Left colon (tissue), 2 donors: Measurements from ENCODE around the gene IQSEC3. TPM values are rescaled to one million over a fixed set of nuclear protein-coding genes. Genes with fewer than 3 reads are reported as not detected.
A peak's percentile ranks its signal among the peaks of the same experiment; 100 is the strongest.

ENCODE experiments used
- ATAC-seq: fragments of 200-7000 bp; cut with Tn5 transposase; one replicate; pipeline ENCODE4 v1.9.1; 2020; ENCODE audit warnings: mild to moderate bottlenecking, moderate library complexity
- DNase-seq, 2 donors: peaks; one replicate each; pipeline ENCODE4 v3.0.0-alpha.2; 2020
- intact Hi-C, 2 donors: fragments of 100-400 bp; cut with DNase I in 1 of 2; cut with micrococcal nuclease in 1 of 2; formaldehyde crosslinking; loops; one replicate each; pipeline versions ENCODE4 v1.11.2 to v1.14.0; 2022; cut with DNase I, micrococcal nuclease
- total RNA-seq, 2 donors: library from RNA; stranded (reverse); fragmentation: NEBNext Ultra II Directional; extraction: Animal tissue kit (Norgen Biotek cat#: 25700); gene quantifications; one replicate each; pipeline ENCODE4 v1.2.1, GENCODE V29; 2021
- donor health status: DM: no; HTN: no; CAD: no.
- donor health status: DM: yes; HTN: yes; CAD: no.

Gene IQSEC3
- total RNA-seq, 2 donors from 2014 or later, result 0.03 to 0.98 TPM

DNA sequence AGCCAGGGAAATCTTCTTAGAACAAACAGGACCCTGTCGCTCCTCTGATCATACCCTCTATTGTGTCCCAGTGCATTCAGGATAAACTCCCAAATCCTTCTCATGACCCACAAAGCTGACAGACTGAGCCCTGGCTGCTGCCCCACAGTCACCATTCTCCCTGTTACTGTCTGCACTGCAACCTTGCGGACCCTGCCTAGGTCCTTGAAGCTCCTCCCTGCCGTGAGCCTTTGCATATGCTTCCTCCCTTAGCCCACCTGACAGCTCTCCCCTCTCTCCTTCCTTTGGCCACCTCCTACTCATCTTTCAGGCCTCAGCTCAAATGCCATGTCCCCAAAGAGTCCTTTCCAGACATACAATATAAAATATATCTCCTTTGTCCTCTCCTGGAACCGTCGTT lies 85.0 kb downstream of the IQSEC3 start:
- DNase-seq, result no peak
- intact Hi-C loops, result no loop called here
- no peak for ATAC-seq

DNA sequence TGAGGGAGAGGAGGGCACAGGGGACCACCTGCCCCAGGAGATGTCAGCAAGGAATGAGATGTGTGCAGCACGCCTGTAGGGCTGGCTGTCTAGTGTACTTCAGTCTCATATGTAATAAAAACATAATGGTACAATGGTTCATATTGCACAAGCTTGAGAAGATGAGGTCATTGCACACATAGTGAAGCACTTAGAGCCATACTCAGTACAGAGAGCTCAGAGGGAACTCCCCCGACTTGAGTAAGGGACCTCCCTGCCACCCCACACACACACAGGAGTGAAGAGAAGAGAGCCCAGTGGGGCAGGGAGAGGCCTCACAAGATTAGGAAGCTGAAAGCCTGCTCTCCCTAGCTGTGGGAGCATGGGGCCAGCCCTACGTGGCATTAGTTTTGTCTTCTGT lies 85.9 kb downstream of the IQSEC3 start:
- DNase-seq (no peak), ATAC-seq (peak; percentile 65)
- intact Hi-C loops, result no loop called here

DNA sequence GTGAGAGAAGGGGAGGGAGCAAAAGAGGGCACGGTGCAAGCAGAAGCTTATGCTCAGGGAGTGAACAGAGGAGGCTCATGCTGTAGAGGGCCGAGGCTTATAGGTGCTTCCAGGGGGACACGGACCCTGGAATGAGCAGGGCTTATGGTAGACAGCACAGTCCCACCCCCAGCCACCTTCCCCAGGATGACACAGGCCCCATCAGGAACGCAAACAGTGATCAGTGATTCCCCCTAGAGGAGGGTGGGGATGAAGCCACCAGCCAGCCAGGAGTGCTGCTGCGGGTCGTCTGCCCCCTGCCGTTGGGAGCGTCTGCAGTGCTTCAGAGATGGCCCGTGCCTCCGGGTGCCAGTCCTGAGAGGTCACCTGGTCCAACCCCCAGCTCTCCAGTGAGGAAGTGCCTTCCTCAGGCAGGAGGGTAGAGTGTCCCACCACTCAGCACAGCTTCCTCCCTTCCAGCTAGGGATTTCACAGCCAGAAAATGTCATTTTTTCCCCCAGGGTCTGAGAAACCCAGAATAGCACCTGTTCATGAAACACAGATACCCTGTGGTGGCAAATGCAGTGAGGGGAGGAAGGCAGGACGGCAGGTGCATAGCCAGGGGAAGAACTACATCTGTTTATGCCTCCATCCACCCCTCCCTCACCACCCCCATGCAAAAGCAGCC lies 86.6 kb downstream of the IQSEC3 start:
- ATAC-seq, result peak; percentile 94
- intact Hi-C loops, result no loop called here
- peak; percentile 70 to 81 for DNase-seq

DNA sequence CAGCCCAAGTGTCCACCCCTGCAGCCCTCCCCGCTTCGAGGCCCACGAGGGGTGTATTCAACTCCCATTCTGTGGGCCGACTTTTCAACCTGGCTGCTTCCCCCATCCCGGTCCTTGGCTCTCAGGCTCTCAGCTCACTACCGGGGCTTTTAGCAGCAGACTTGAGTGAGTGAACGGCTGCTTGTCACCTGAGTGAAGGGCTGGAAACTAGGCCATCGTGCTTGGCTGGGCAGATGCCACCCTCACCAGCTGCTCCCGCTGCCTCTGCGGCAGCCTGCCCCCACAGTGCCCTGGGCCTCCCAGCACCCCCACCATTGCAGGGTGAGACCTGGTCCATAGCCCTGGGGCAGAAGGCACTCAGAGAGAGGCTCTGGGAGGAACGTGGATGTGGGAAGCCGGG lies 87.5 kb downstream of the IQSEC3 start:
- intact Hi-C loops, result no loop called here
- ATAC-seq (no peak), DNase-seq (no peak)

DNA sequence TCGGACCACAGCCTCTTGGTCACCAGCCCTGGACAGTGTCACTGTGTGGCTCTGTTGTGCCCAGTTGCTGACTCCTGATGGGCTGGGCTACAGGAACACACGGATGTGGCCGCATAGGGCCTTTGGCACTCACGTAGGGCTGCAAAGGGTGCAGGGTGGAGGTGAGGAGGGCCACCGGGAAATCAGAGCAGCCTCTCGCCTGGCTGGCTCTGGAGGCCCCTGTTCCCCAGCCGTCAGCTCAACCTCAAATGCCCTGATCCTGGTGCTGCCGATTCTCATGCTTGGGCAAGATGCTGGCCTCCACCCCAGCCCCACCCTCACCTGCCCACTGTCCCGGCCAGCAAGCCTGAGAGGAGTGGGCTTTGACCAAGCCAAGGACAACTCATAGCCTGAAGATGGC lies 88.4 kb downstream of the IQSEC3 start:
- intact Hi-C loops, result no loop called here
- DNase-seq, result no peak
- no peak for ATAC-seq

DNA sequence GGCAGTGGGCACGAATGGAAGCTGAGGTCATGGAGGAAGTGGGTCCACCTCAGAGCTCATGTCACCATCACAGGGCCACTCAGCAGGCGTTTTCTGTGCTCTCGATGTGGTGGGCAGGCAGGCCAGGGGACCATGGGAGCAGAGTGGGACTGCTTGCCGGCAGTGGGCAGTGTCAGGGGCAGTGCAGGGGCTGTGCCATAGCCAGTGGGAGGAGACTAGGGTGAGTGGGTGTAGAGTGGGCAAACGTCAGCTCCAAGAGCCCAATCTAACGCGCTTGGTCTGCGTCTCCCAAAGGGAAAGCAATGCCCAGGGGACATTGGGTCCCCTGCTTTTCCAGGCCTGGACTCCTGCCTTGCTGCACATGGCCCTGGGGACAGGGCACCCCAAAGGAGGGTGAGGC lies 89.1 kb downstream of the IQSEC3 start:
- intact Hi-C loops, result no loop called here
- DNase-seq, result no peak

DNA sequence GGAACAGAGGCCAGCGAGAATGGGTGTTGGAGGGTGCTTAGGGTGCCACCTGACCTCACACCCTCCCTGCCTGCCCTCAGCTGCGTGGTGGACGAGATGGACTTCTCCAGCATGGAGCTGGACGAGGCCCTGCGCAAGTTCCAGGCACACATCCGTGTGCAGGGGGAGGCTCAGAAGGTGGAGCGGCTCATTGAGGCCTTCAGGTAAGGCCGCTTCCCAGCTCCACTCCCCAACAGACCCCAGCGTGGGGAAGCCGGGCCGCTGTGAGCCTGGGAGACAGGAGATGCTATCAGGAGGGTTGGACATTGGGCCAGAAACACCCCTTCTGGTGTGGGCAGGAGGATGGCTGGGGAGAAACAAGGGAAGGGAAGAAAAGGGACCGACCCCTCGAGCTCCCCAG lies 90.4 kb downstream of the IQSEC3 start:
- ATAC-seq (no peak), DNase-seq (no peak)
- intact Hi-C loops, result no loop called here

More for the DNA sequence above, 89.1 kb downstream of the IQSEC3 start:
- no peak for ATAC-seq

DNA sequence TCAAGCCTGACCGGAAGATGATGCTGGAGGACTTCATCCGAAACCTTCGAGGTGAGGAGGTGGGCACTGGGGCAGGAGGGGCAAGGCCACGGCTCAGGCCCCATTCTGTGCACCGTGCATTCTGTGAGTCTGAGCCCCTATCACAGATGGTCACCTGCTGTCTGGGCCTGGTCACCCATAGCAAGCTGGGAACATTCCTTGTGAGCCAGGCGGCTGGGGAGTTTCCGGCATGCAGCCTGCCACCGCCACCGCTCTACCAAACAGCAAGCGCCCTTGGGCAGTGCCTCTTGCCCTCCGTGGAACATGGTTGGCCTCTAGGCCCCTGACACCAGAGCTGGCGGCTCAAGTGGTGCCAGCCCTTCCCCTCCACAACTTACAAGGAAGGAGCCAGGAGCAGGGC lies 91.1 kb downstream of the IQSEC3 start:
- intact Hi-C loops, result no loop called here
- ATAC-seq (no peak), DNase-seq (no peak)

DNA sequence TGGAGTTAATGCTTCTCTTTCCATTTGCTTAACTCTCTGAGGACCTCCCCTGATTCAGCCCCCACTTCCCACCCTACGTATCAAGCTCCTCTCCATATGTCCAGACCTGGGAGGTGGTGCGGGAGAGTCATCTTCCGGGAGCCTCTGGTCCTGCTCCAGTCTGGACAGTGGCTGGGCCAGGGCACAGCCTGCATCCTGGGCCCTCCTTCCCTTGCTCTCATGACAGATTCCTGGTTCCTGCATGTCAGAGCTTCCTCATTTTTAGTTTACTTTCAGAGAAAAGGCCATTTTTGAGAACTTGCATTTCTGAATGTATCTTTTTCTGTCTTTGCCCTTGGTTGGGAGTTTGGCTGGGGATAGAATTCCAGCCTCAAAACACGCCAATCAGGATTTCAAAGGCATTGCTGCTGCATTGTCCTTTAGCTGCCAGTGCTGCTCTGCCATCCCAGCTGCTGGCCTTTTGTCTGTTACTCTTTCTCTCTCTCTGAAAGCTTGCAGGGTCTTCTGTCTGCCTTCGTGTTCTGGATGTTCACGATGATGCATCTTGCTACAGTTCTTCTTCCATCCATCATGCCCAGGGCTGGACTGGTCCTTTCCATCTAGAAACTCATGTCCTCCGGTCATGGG lies 92.7 kb downstream of the IQSEC3 start:
- ATAC-seq (no peak), DNase-seq (no peak)
- intact Hi-C loops, result no loop called here

DNA sequence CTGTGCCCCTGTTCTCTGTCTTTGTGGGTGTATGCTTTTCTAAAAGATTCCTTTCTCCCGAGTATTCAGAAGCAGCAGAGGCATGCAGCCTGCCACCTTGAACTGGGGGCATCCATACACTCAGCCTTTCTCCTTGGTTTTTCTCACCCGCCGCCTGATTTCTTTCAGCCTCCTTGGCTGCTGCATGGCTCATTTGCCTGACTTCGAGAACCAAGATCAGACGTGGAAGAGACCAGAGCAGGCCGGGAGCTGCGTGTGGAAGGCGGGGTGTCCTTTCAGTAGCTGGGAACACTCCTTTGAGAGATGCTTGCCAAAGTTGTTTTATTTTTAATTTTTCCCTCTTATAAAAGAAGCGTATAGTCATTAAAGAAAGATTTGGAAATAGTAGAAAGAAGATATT lies 94.3 kb downstream of the IQSEC3 start:
- DNase-seq (no peak), ATAC-seq (no peak)
- intact Hi-C loops, result no loop called here

DNA sequence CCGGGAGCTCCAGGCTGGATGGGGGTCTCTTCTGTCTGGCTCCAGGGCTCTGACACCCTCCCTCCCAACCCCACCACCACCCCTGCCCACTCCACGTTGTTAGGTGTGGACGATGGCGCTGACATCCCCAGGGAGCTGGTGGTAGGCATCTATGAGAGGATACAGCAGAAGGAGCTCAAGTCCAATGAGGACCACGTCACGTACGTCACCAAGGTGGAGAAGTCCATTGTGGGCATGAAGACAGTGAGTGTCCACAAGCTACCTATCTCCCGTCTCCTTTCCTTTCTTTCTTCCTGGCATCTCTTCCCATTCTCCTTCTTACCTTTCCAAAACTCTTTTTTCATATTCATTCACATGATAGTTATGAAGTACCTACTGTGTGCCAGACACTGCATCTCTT lies 95.3 kb downstream of the IQSEC3 start:
- intact Hi-C loops, result no loop called here
- ATAC-seq, result no peak
- no peak for DNase-seq

DNA sequence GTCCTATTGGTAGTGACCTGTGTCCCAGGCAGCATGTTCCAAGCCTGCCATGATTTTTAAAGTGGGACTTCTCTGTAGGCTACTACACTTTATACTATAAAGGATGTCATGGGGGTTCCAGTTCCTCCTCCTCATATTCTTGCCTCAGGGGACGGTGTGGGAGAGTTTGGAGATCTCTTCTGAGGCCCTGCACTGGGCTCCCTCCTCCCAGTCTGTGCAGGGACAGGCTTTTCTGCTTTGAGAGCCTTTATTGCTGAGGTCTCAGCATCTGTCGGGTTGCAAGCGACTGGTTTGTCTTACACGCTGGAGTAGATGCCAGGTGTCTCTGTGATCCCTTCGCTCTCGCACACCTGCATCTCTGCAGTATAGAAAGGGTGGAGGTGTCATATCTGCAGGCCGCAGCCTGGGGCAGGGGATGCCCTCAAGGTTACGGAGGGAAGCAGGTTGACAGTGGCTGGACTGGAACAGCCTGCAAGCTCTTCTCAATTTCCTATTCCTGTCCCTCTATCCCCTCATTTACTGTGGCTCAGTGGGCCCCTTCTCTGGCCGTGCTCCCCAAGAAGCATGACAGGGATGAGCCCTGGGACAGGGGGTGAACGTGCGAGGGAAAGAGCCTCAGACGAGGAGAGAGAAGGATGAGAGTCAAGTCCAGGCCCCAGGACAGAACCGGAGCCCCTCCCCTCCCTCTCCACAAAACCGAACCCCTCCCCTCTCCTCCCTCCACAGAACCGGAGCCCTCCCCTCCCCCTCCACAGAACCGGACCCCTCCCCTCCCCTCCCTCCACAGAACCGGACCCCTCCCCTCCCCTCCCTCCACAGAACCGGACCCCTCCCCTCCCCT lies 96.1 kb downstream of the IQSEC3 start:
- DNase-seq, result no peak
- no peak for ATAC-seq
- intact Hi-C loops, result no loop called here

DNA sequence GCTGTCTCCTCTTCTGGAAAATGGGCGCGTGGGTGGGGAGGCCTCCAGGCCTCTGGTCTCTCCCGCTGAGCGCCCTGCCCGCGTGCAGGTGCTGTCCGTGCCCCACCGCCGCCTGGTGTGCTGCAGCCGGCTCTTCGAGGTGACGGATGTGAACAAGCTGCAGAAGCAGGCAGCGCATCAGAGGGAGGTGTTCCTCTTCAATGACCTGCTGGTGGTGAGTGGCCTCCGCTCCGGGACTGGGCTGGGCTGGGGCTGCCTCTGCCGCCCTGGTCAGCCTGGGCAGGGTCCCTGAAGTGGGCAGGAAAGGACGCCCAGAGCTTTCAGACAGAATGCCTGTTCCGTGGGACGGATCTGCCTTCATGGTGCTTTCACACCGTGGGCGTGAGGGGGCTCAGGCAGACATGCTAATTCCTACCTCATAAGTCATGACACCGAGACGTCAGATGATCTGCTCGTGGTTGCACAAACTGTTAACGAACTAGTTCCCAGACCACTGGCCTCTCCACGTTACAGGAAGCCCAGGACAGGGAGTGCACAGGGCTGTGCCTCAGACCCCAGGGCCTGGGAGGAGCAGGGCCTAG lies 96.9 kb downstream of the IQSEC3 start:
- DNase-seq, result no peak
- no peak for ATAC-seq
- intact Hi-C loops, result no loop called here

DNA sequence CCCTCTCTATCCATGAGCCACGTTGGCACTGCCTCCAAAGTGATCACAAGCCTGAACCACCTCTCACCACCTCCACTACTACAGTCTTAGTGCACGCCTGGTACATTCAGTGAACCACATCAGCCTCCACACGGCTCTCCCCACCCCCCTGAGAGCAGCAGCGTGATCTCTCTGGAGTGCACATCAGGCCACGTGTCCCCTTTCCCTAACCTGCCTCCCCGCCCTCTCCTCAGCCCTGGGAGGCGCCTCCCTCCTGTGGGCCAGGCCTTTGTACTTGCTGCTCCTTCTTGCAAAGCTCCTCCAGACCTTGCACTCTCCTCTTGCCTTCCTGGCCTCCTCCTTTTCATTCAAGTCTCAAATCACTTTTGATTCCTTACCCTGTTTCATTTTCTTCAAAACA lies 97.6 kb downstream of the IQSEC3 start:
- intact Hi-C loops, result no loop called here
- ATAC-seq, result peak; percentile 56

DNA sequence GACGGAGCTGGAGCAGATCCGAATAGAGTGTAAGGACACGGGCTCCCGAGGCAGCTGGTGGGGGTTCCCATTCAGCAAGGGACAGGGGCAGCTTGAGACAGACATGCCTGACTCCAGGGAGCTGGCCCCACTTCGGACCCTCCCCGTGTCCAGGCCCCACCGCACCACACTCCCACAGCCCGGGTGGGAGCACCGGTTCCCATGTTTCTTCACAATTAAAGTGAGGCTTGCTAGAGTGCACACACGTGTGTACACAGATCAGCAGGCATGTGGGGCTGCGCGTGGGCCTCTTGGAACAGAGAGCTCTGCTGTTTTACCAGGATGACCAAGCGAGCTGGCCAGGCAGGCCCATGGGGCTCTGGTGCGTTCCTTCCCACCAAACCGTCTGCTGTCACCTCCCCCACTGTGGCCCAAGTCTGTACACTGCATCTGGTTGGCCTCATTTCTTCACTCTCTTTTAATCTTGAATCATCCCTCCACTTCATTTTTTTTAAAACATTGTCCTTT lies 99.3 kb downstream of the IQSEC3 start:
- DNase-seq (no peak), ATAC-seq (no peak)
- intact Hi-C loops, result no loop called here

More for the DNA sequence above, 97.6 kb downstream of the IQSEC3 start:
- DNase-seq, result no peak

DNA sequence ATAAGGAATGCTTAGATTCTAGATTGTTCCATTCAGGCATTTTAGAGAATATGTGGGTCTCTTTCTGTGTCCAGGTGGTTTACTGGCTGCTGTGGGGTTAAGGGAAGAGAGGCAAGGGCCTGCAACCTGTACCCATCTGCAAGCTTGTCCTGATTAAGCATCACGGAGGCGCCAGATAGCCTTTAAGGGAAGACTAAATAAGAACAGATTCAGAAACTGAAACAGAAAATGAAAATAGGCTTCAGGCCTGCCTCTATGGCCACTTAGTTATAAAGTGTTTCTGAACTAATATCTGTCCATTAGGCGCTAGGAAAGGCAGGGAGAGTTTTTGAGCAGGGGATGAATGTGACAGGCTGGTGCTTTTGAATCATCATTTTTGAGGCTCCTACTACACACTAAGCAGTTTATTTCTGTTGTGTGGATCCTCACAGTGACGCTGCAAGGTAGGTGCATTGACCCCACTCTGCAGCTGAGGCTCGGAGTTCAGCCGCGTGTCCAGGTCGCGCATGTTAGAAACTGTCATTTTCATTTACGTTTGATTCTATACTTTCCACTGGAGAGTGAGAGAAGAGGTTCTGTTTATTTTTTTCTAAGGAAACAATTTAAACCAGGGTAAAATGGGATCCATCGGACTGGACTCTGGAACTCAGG lies 100.0 kb downstream of the IQSEC3 start:
- DNase-seq (no peak), ATAC-seq (no peak)
- intact Hi-C loops, result no loop called here

DNA sequence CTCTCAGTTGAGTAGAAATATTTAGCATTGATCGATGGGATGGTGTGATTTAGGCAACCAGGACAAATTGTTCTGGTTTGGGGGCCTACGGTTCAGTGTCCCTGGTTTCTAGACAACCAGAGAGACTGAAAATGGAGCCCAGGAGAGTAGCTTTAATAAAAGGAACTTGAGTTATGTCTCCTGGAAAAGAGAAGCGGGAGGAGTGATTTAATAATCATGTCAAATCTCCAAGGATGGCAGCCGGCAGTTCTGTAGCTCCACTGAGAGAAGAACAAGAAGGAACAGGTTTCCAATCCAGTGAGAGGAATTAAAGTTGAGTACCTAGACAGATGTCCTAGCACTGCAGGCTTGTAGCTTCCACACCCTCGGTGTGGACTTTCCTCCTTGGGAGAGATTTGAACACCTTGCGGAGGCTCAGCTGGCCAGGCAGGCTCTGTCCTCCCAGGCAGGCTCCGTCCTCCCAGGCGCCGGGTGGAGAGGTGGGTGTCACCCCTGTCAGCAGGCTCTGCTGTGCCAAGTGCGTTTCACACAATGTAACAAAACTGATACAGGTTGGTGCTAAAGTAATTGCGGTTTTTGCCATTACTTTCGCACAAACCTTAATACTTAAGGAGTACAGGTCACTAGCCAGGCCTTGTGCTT lies 101.5 kb downstream of the IQSEC3 start:
- DNase-seq (no peak), ATAC-seq (no peak)
- intact Hi-C loops, result no loop called here

DNA sequence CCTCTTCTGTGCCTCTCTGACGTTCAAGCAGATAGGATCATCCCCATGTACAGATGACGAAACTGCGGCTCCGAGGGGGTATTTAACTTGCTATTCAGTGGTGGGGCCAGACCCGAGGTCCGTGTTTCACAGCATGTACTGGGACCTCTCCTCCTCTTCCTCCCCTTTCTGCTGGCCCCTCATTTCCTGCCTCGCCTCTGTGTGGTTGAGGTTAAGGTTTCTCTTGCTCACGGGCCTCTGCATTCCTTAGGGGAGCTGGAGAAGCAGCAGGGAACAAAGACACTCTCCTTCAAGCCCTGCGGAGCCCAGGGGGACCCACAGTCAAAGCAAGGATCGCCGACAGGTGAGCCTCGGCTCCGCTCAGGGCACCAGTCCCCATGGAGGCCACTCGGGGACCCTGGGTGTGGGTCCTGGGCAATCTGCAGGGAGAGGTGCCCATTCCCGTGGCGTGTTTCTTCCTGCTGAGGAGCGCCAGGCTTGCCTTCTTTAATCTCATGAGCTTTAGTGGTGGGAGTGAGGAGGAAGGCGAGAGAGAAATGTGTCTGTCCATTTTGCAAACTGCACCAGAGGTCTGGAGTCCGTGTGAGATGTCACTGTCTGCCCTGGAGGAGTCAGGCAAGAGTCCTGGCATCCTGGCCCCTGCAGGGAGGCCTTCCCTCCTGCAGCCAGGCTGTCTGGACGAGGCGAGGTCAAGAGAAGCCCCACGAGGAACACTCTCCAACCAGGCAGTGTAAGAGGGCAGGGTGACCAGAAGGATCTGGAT lies 102.4 kb downstream of the IQSEC3 start:
- DNase-seq (no peak), ATAC-seq (no peak)
- intact Hi-C loops, result no loop called here
